Stimulated activated memory B cell treated with anti-CD40 and anti-IgM and Interleukin-4, amounts not matched to agents 10 μg/mL and 1 μg/mL and 100 μg/mL, for 72 hours (primary cell): ENCODE results near the gene TPK1.
"Not testable (repeated sequence)": the region's sequence is repeated elsewhere in the genome, so short reads cannot be mapped to it uniquely, and the experiment has no call there.

Source experiments
- ATAC-seq: fragments of 150-1000 bp; cut with Tn5 transposase; 2 replicates; pipeline ENCODE4 v1.10.0; 2021
- H3K27ac Mint-ChIP-seq: one replicate; pipeline ENCODE4 v1.8.0; 2022; ENCODE audit warnings: mild to moderate bottlenecking, mixed read lengths
- H3K27me3 Mint-ChIP-seq: one replicate; pipeline ENCODE4 v1.8.0; 2022; ENCODE audit warnings: mixed read lengths
- H3K36me3 Mint-ChIP-seq: one replicate; pipeline ENCODE4 v1.8.0; 2022; ENCODE audit warnings: mixed read lengths
- H3K4me1 Mint-ChIP-seq: one replicate; pipeline ENCODE4 v1.8.0; 2022; ENCODE audit warnings: mixed read lengths
- H3K4me3 Mint-ChIP-seq: one replicate; pipeline ENCODE4 v1.8.0; 2022; ENCODE audit warnings: mild to moderate bottlenecking, moderate library complexity, mixed read lengths
- H3K9me3 Mint-ChIP-seq: one replicate; pipeline ENCODE4 v1.8.0; 2022; ENCODE audit warnings: mixed read lengths

Gene TPK1

GRCh38 chr7:144622745-144623144 lies 213.1 kb downstream of the TPK1 start:
- no peaks in the 10 kb centered on the region for H3K27me3 Mint-ChIP-seq
- peaks cover 6% of the 10 kb centered on the region for H3K9me3 Mint-ChIP-seq
- H3K36me3 Mint-ChIP-seq, result peaks cover 51% of the 10 kb centered on the region
- ATAC-seq, result no peak
- no peak overlapping the region for H3K4me3 Mint-ChIP-seq
- peaks cover 10% of the 10 kb centered on the region for H3K4me1 Mint-ChIP-seq
- H3K27ac Mint-ChIP-seq, result no peak overlapping the region

- Mint-ChIP-seq H3K27me3 (no peaks in the 10 kb centered on the region), H3K4me3 (no peak overlapping the region), H3K36me3 (peaks cover 17% of the 10 kb centered on the region), H3K4me1 (no peaks in the 10 kb centered on the region), H3K27ac (no peak overlapping the region), H3K9me3 (no peaks in the 10 kb centered on the region)
- ATAC-seq, result no peak
Measured at GRCh38 chr7:144606261-144606660, 229.6 kb downstream of the TPK1 start.

GRCh38 chr7:144596953-144597352 lies 238.9 kb downstream of the TPK1 start:
- no peak for ATAC-seq
- H3K27ac Mint-ChIP-seq, result no peak overlapping the region
- H3K9me3 Mint-ChIP-seq, result peaks cover 23% of the 10 kb centered on the region
- H3K4me1 Mint-ChIP-seq, result no peaks in the 10 kb centered on the region
- H3K4me3 Mint-ChIP-seq, result no peak overlapping the region
- H3K27me3 Mint-ChIP-seq, result no peaks in the 10 kb centered on the region
- H3K36me3 Mint-ChIP-seq, result peaks cover 70% of the 10 kb centered on the region

DNA sequence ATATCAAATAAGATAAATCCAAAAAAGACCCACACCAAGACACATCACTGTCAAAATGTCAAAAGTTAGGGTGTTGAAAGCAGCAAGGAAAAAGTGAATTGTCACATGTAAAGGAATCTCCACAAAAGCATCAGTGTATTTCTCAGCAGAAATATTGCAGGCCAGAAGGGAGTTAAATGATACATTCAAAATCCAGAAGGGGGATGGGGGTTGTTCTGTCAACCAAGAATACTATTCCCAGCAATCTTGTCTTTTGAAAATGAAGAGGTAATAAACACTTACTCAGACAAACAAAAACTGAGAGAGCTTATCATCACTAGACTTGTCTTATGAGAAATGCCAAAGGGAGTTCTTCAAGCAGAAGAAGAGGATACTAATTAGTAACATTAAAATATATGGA lies 241.3 kb downstream of the TPK1 start:
- Mint-ChIP-seq H3K27me3 (no peaks in the 10 kb centered on the region), H3K27ac (no peak overlapping the region), H3K36me3 (peaks cover 76% of the 10 kb centered on the region), H3K4me3 (no peak overlapping the region), H3K9me3 (peaks cover 23% of the 10 kb centered on the region), H3K4me1 (no peaks in the 10 kb centered on the region)
- no peak for ATAC-seq

GRCh38 chr7:144588559-144589051 lies 247.2 kb downstream of the TPK1 start:
- Mint-ChIP-seq H3K4me1 (no peaks in the 10 kb centered on the region), H3K27ac (no peak overlapping the region), H3K27me3 (no peaks in the 10 kb centered on the region), H3K4me3 (no peak overlapping the region), H3K9me3 (peaks cover 2% of the 10 kb centered on the region), H3K36me3 (peaks cover 43% of the 10 kb centered on the region)
- no peak for ATAC-seq

GRCh38 chr7:144587701-144588100 lies 248.2 kb downstream of the TPK1 start:
- peaks cover 43% of the 10 kb centered on the region for H3K36me3 Mint-ChIP-seq

GRCh38 chr7:144584726-144585125 lies 251.1 kb downstream of the TPK1 start:
- Mint-ChIP-seq H3K27ac (no peak overlapping the region), H3K36me3 (peaks cover 37% of the 10 kb centered on the region), H3K4me3 (no peak overlapping the region), H3K9me3 (no peaks in the 10 kb centered on the region), H3K27me3 (no peaks in the 10 kb centered on the region), H3K4me1 (no peaks in the 10 kb centered on the region)
- no peak for ATAC-seq

More at GRCh38 chr7:144587701-144588100, 248.2 kb downstream of the TPK1 start:
- H3K27me3 Mint-ChIP-seq, result no peaks in the 10 kb centered on the region
- no peaks in the 10 kb centered on the region for H3K9me3 Mint-ChIP-seq
- no peak overlapping the region for H3K4me3 Mint-ChIP-seq
- no peak overlapping the region for H3K27ac Mint-ChIP-seq
- no peaks in the 10 kb centered on the region for H3K4me1 Mint-ChIP-seq
- ATAC-seq, result no peak

DNA sequence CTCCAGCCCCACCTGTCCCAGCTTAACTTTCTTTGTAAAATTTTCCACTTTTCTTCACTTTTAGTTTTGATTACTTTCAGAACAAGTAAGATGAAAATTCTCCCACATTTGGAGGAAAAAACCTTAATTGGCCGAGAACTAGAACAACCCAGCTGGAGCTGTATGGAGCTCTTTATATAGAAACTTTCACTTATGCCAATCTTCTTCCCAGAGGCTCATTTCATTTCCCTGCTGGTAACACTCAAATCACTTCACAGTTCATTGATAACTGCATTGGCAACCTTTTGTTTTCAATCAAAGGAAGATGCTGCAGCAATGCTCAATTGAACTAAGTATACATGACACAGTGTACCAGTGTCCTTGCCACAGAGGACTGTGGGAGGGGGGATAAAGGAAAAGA lies 256.2 kb downstream of the TPK1 start:
- no peaks in the 10 kb centered on the region for H3K4me1 Mint-ChIP-seq
- no peak for ATAC-seq
- H3K27ac Mint-ChIP-seq, result no peak overlapping the region
- no peak overlapping the region for H3K4me3 Mint-ChIP-seq
- no peaks in the 10 kb centered on the region for H3K27me3 Mint-ChIP-seq
- H3K36me3 Mint-ChIP-seq, result peaks cover 45% of the 10 kb centered on the region
- peaks cover under 1% of the 10 kb centered on the region for H3K9me3 Mint-ChIP-seq

DNA sequence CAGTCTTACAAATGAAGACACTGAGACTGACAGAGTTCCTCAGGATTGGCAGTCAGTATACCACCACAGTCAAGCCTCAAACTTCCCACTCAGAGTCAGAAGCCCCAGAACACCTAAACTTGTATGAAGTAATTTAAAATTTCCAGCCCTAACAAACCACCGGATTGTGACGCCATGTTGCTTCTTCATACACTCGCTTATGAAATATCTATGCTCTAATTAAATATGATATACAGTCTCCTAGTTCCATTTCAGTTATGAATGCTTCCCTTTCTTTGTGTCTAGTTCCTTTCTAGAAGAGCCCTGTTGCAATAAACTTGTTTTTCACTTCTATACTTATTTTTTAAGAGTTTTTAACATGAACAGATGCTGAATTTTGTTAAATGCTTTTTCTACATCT lies 260.4 kb downstream of the TPK1 start:
- ATAC-seq, result no peak
- Mint-ChIP-seq H3K27me3 (no peaks in the 10 kb centered on the region), H3K36me3 (peaks cover 29% of the 10 kb centered on the region), H3K4me1 (no peaks in the 10 kb centered on the region), H3K4me3 (no peak overlapping the region), H3K9me3 (peaks cover 2% of the 10 kb centered on the region), H3K27ac (no peak overlapping the region)

- not testable (repeated sequence) for H3K27me3 Mint-ChIP-seq, ATAC-seq, H3K9me3 Mint-ChIP-seq, H3K27ac Mint-ChIP-seq, H3K4me1 Mint-ChIP-seq, H3K4me3 Mint-ChIP-seq
- peaks cover 29% of the 10 kb centered on the region for H3K36me3 Mint-ChIP-seq
Measured at GRCh38 chr7:144574753-144575152, 261.1 kb downstream of the TPK1 start.

DNA sequence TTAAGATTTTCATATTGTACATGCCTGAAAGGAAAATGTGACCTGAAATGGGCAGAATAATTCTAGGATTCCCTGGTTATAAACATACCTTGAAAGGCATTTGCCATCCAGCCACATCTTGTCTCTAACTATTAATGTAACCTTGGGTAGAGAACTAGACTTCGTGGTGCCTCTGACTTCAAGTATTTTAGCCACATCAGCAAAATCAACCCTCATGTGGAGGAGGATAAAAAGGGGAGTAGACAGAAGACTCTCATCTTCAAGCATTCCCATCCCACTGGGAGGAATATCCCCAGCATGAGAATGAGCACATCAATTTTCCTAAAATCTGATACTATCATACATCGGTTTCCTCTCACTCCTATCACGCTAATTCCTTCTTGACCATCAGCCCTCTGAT lies 267.6 kb downstream of the TPK1 start:
- H3K9me3 Mint-ChIP-seq, result peaks cover 7% of the 10 kb centered on the region
- no peak overlapping the region for H3K4me3 Mint-ChIP-seq
- H3K27ac Mint-ChIP-seq, result no peak overlapping the region
- ATAC-seq, result no peak
- H3K27me3 Mint-ChIP-seq, result no peaks in the 10 kb centered on the region
- H3K4me1 Mint-ChIP-seq, result no peaks in the 10 kb centered on the region
- H3K36me3 Mint-ChIP-seq, result peaks cover 29% of the 10 kb centered on the region

DNA sequence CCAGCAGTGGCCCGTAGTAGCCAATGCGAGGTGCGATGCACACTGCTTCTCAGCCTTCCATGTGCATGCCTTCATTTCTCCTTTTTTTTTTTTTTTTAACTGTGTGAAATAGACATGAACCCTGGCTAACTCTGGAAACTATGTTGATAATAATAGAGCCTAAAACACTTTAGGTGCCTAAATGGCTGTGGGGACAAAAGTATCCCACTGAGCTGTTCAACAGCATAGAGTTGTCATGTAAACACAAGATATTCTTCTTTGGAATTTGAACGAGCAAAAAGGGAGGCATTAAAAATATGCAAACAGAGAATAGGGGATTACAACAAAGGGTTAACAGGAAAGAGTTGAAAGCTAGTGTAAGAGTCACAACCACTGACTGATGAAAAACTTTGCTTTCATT lies 270.3 kb downstream of the TPK1 start:
- no peaks in the 10 kb centered on the region for H3K27me3 Mint-ChIP-seq
- peaks cover 29% of the 10 kb centered on the region for H3K36me3 Mint-ChIP-seq
- no peak overlapping the region for H3K27ac Mint-ChIP-seq
- H3K4me3 Mint-ChIP-seq, result no peak overlapping the region
- no peak for ATAC-seq
- no peaks in the 10 kb centered on the region for H3K4me1 Mint-ChIP-seq
- peaks cover 7% of the 10 kb centered on the region for H3K9me3 Mint-ChIP-seq

DNA sequence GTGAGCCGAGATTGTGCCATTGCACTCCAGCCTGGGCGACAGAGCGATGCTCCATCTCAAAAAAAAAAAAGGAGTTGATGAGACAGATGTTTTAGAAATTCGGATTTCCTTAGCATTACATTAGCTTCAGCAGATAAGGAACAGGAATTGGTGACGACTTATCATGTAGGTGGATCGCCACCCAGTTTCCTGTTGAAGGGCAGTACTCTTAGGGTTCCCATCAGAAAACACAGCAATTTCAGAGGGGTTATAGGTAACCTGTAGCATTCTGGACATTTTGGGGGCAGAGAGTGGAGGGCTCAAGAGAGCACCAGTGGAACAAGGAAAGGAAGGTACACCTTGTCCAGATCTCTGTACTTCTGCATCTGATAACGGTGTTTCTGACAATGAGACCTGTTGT lies 286.0 kb downstream of the TPK1 start:
- no peaks in the 10 kb centered on the region for H3K4me1 Mint-ChIP-seq
- no peaks in the 10 kb centered on the region for H3K27me3 Mint-ChIP-seq
- no peak overlapping the region for H3K27ac Mint-ChIP-seq
- ATAC-seq, result no peak
- H3K4me3 Mint-ChIP-seq, result no peak overlapping the region
- peaks cover 11% of the 10 kb centered on the region for H3K36me3 Mint-ChIP-seq
- H3K9me3 Mint-ChIP-seq, result no peaks in the 10 kb centered on the region

DNA sequence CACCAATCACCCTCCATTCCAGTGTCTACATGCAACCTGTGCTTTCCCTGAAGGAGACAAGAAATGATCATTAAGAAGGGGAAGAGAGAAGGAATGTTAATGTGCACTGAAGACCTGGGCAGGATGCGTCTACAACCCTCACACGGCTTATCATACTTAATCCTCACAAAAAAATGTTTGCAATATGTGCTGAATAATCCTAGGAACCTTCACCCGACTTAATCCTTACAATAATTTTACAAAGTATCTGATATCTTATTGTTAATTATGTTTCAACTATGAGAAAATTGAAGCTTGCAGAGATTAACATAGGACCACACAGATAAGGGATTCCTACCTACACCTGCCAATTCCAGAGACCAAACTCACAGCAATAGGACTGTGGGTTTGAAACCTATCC lies 287.3 kb downstream of the TPK1 start:
- ATAC-seq, result no peak
- Mint-ChIP-seq H3K36me3 (peaks cover 17% of the 10 kb centered on the region), H3K4me1 (no peaks in the 10 kb centered on the region), H3K9me3 (no peaks in the 10 kb centered on the region), H3K27me3 (no peaks in the 10 kb centered on the region), H3K27ac (no peak overlapping the region), H3K4me3 (no peak overlapping the region)

GRCh38 chr7:144547888-144548287 lies 288.0 kb downstream of the TPK1 start:
- H3K27me3 Mint-ChIP-seq, result no peaks in the 10 kb centered on the region
- H3K36me3 Mint-ChIP-seq, result peaks cover 21% of the 10 kb centered on the region
- H3K27ac Mint-ChIP-seq, result no peak overlapping the region
- H3K4me1 Mint-ChIP-seq, result no peaks in the 10 kb centered on the region
- no peak overlapping the region for H3K4me3 Mint-ChIP-seq
- no peak for ATAC-seq
- no peaks in the 10 kb centered on the region for H3K9me3 Mint-ChIP-seq

DNA sequence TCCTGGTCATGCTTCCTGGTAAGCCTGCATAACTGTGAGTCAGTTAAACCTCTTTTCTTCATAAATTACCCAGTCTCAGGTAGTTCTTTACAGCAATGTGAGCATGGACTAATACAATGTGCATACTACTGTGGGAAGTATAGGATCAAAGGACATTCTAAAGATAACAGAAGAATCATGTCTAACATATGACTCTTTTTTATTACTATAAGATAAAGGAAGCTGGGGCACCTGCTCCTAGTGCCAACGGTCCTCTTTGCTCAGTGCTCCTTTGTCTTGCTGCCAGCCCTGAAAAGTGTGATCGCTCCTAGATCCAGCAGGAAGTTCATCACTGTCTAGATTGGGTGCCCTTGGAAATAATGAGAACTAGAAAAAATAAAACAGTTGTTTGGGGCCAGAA lies 289.1 kb downstream of the TPK1 start:
- no peak for ATAC-seq
- H3K27me3 Mint-ChIP-seq, result no peaks in the 10 kb centered on the region
- no peak overlapping the region for H3K27ac Mint-ChIP-seq
- no peaks in the 10 kb centered on the region for H3K4me1 Mint-ChIP-seq
- H3K4me3 Mint-ChIP-seq, result no peak overlapping the region
- peaks cover 32% of the 10 kb centered on the region for H3K36me3 Mint-ChIP-seq
- no peaks in the 10 kb centered on the region for H3K9me3 Mint-ChIP-seq

- Mint-ChIP-seq H3K27ac (no peak overlapping the region), H3K4me1 (no peaks in the 10 kb centered on the region), H3K4me3 (no peak overlapping the region), H3K36me3 (peaks cover 38% of the 10 kb centered on the region), H3K9me3 (no peaks in the 10 kb centered on the region), H3K27me3 (no peaks in the 10 kb centered on the region)
- ATAC-seq, result no peak
Measured at GRCh38 chr7:144545330-144545729, 290.5 kb downstream of the TPK1 start.
